Epithelial cell of proximal tubule (primary cell): Measurements from ENCODE around the gene ZWILCH. TPM values are rescaled to one million over a fixed set of nuclear protein-coding genes. Genes with fewer than 3 reads are reported as not detected.
"Not testable (repeated sequence)": the region's sequence is repeated elsewhere in the genome, so short reads cannot be mapped to it uniquely, and the experiment has no call there.

Experiments used
- DNase-seq: peaks from one replicate; pipeline ENCODE4 v3.0.0-alpha.2; 2011; ENCODE audit warnings: low read depth
- H3K4me3 ChIP-seq: 2 replicates; pipeline ENCODE4 v1.5.1; 2011; ENCODE audit warnings: low read depth, mild to moderate bottlenecking, low read length
- CTCF ChIP-seq: conservative IDR thresholded peaks from 2 replicates; pipeline ENCODE4 v1.5.1; 2012; ENCODE audit warnings: low read depth, mild to moderate bottlenecking, low read length
- total RNA-seq: library from RNA; depleted of rRNA; stranded (reverse); fragments of >200 nt; gene quantifications from 2 replicates; pipeline ENCODE4 v1.2.3, GENCODE V29; 2015

ZWILCH gene
- total RNA-seq, result 30.6 and 40.2 TPM in 2 replicates

GRCh38 chr15:66504563-66505429 lies at the start of gene ZWILCH, which contains the start of gene RPL4:
ZWILCH (plus strand) TSS chr15:66505326; CDS start chr15:66505339, 13 bp downstream.
RPL4 (minus strand) TSS chr15:66504855; CDS start chr15:66504790, 65 bp downstream.
- peak within 1 kb of the TSS; percentile 62 for H3K4me3 ChIP-seq
- TF ChIP-seq CTCF, result no peak
- DNase-seq, result peak; percentile 83

- TF ChIP-seq CTCF, result no peak
Measured at GRCh38 chr15:66456211-66456610, 48.9 kb upstream of the ZWILCH start.

GRCh38 chr15:66459818-66460615 lies 45.1 kb upstream of the ZWILCH start:
- DNase-seq, result no peak
- H3K4me3 ChIP-seq, result no peak overlapping the region
- TF ChIP-seq CTCF, result no peak

More at GRCh38 chr15:66456211-66456610, 48.9 kb upstream of the ZWILCH start:
- no peak overlapping the region for H3K4me3 ChIP-seq
- DNase-seq, result no peak

- not testable (repeated sequence) for H3K4me3 ChIP-seq, DNase-seq
Measured at GRCh38 chr15:66461294-66461693, 43.8 kb upstream of the ZWILCH start.

GRCh38 chr15:66461917-66462316 lies 43.2 kb upstream of the ZWILCH start:
- no peak overlapping the region for H3K4me3 ChIP-seq
- no peak for TF ChIP-seq CTCF
- DNase-seq, result no peak

- no peak overlapping the region for H3K4me3 ChIP-seq
- no peak for DNase-seq
- TF ChIP-seq CTCF, result no peak
Measured at GRCh38 chr15:66462627-66463026, 42.5 kb upstream of the ZWILCH start.

GRCh38 chr15:66465294-66465693 lies 39.8 kb upstream of the ZWILCH start:
- DNase-seq, H3K4me3 ChIP-seq: not testable (repeated sequence)

GRCh38 chr15:66467162-66468040 lies 37.7 kb upstream of the ZWILCH start:
- DNase-seq, H3K4me3 ChIP-seq: not testable (repeated sequence)

GRCh38 chr15:66470825-66471224 lies 34.3 kb upstream of the ZWILCH start:
- not testable (repeated sequence) for H3K4me3 ChIP-seq, DNase-seq
